NB4 (cell line): Measurements from ENCODE around the gene ERFE.

Source experiments
- MYC ChIP-seq: IDR thresholded peaks from 2 replicates; pipeline ENCODE4 v1.6.1; 2011; ENCODE audit warnings: low read depth, low read length
- POLR2A ChIP-seq: IDR thresholded peaks from 2 replicates; pipeline ENCODE4 v1.6.1; 2011; ENCODE audit warnings: mild to moderate bottlenecking; ENCODE audit not compliant: insufficient read length; ENCODE audit errors: extremely low read depth
- TF ChIP-seq, protein P1 (sequence below): IDR thresholded peaks from one replicate; pipeline ENCODE4 v1.5.1; 2012; ENCODE audit warnings: low read depth, low read length

DNA sequence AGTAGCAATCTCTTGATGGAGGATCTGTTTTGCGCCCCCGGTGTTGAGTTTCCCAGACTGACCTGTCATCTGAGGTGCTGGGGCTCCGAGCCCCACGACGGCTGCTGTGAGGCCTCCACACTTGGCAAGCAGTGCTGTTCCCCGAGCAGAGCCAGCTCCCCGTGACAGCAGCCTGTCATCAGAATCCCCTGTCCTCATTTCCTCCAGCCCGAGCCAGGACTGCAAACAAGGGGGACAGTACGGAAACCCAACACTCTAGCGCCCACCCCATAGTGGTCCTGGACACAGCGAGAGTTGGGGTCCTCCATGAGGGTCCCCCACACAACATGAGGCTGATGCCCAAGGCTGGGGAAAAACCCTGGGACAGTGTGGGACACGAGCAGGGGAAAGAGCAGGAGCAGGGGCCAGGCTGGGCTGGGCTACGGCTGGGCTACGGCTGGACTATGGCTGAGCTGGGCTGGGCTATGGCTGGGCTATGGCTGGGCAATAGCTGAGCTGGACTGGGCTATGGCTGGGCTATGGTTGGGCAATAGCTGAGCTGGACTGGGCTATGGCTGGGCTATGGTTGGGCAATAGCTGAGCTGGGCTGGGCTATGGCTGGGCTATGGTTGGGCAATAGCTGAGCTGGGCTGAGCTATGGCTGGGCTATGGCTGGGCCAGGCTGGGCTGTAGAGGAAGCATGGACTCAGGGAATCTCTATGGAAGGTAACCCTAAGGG is 21.8 kb upstream of the ERFE start:
- TF ChIP-seq, protein P1, sequence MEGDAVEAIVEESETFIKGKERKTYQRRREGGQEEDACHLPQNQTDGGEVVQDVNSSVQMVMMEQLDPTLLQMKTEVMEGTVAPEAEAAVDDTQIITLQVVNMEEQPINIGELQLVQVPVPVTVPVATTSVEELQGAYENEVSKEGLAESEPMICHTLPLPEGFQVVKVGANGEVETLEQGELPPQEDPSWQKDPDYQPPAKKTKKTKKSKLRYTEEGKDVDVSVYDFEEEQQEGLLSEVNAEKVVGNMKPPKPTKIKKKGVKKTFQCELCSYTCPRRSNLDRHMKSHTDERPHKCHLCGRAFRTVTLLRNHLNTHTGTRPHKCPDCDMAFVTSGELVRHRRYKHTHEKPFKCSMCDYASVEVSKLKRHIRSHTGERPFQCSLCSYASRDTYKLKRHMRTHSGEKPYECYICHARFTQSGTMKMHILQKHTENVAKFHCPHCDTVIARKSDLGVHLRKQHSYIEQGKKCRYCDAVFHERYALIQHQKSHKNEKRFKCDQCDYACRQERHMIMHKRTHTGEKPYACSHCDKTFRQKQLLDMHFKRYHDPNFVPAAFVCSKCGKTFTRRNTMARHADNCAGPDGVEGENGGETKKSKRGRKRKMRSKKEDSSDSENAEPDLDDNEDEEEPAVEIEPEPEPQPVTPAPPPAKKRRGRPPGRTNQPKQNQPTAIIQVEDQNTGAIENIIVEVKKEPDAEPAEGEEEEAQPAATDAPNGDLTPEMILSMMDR = no peak
- TF ChIP-seq POLR2A = no peak
- 0 out of 2 replicates have a peak, but pooled peaks have one; percentile 30 for TF ChIP-seq MYC
